GM12878 (cell line): ENCODE results near the gene PPFIA3. TPM values are rescaled to one million over a fixed set of nuclear protein-coding genes. Genes with fewer than 3 reads are reported as not detected.

Experiments used
- ATF7 ChIP-seq: fragments of 450-650 bp; IDR thresholded peaks from 2 replicates; pipeline ENCODE4 v1.6.1; 2016; ENCODE audit warnings: low read depth, mild to moderate bottlenecking
- CEBPB ChIP-seq, 2 experiments: fragments of 150-350 bp in 1 of 2; IDR thresholded peaks; 2 replicates each; pipeline ENCODE4 v1.6.1; 2012 to 2014; ENCODE audit warnings: low read depth in 2 of 2, low read length in 2 of 2, borderline replicate concordance in 1 of 2, inconsistent platforms in 1 of 2
- CHD1 ChIP-seq: IDR thresholded peaks from 2 replicates; pipeline ENCODE4 v1.6.1; 2012; ENCODE audit warnings: low read depth, low read length, improper control_type of control experiment
- CHD4 ChIP-seq: fragments of 200-600 bp; sonication (generic); IDR thresholded peaks from 2 replicates; pipeline ENCODE4 v1.6.1; 2016; ENCODE audit warnings: mild to moderate bottlenecking
- CREM ChIP-seq: IDR thresholded peaks from 2 replicates; pipeline ENCODE4 v1.6.1; 2014; ENCODE audit warnings: antibody characterized with exemption, low read depth
- ESRRA ChIP-seq: IDR thresholded peaks from 2 replicates; pipeline ENCODE4 v1.6.1; 2012; ENCODE audit warnings: mild to moderate bottlenecking, low read length, improper control_type of control experiment
- ETV6 ChIP-seq, 2 experiments: fragments of 450-650 bp in 1 of 2; IDR thresholded peaks in 1 of 2; conservative IDR thresholded peaks in 1 of 2; 2 replicates each; pipeline ENCODE4 v1.6.1; 2014; ENCODE audit warnings: antibody characterized with exemption in 1 of 2, borderline replicate concordance in 1 of 2, low read depth in 1 of 2, mild to moderate bottlenecking in 1 of 2, moderate library complexity in 1 of 2
- HCFC1 ChIP-seq: fragments of 150-350 bp; IDR thresholded peaks from 2 replicates; pipeline ENCODE4 v1.6.1; 2014; ENCODE audit warnings: low read length
- HDGF ChIP-seq: fragments of 450-650 bp; IDR thresholded peaks from 2 replicates; pipeline ENCODE4 v1.6.1; 2016; ENCODE audit warnings: antibody characterized with exemption
- IKZF1 ChIP-seq: fragments of 450-650 bp; conservative IDR thresholded peaks from 2 replicates; pipeline ENCODE4 v1.6.1; 2017; ENCODE audit warnings: antibody characterized with exemption, mild to moderate bottlenecking
- IRF3 ChIP-seq: fragments of 450-650 bp; IDR thresholded peaks from 2 replicates; pipeline ENCODE4 v1.6.1; 2014; ENCODE audit warnings: mild to moderate bottlenecking
- IRF5 ChIP-seq: fragments of 450-650 bp; IDR thresholded peaks from 2 replicates; pipeline ENCODE4 v1.6.1; 2017; ENCODE audit warnings: borderline replicate concordance
- POLR2AphosphoS2 ChIP-seq: IDR thresholded peaks from 2 replicates; pipeline ENCODE4 v1.6.1; 2011; ENCODE audit warnings: low read depth, mild to moderate bottlenecking, low read length, improper control_type of control experiment, moderate library complexity
- POLR2AphosphoS5 ChIP-seq: IDR thresholded peaks from 2 replicates; pipeline ENCODE4 v1.6.1; 2011; ENCODE audit warnings: mild to moderate bottlenecking, low read length, inconsistent platforms
- SP1 ChIP-seq: IDR thresholded peaks from one replicate; pipeline ENCODE4 v1.6.1; 2011; ENCODE audit warnings: low read depth, low read length
- WRNIP1 ChIP-seq: IDR thresholded peaks from 2 replicates; pipeline ENCODE4 v1.6.1; 2011; ENCODE audit warnings: low read depth, low read length, improper control_type of control experiment, borderline replicate concordance
- ZNF24 ChIP-seq: fragments of 450-650 bp; IDR thresholded peaks from 2 replicates; pipeline ENCODE4 v1.6.1; 2017; ENCODE audit warnings: antibody characterized with exemption, mild to moderate bottlenecking
- polyA plus RNA-seq, 11 experiments: library from polyadenylated mRNA; depleted of rRNA in 4 of 11; unstranded in 6 of 11; stranded (reverse) in 5 of 11; fragments of >200 nt; fragmentation: Nextera tagmentation in 4 of 11; fragmentation: Illumina TruSeq in 1 of 11; extraction: Ambion mirVana in 4 of 11; extraction: Trizol in 1 of 11; gene quantifications; 1 replicate in 1 of 11; 2 replicates in 10 of 11; pipeline versions ENCODE4 v1.2.1 to v1.2.3, GENCODE V29; 2011 to 2016; ENCODE audit warnings: inconsistent platforms in 2 of 11, missing spikeins in 2 of 11, low read depth in 1 of 11
- total RNA-seq, 4 experiments: library from RNA; depleted of rRNA in 3 of 4; stranded (reverse); fragments of >200 nt in 3 of 4; fragmentation: Illumina TruSeq in 1 of 4; extraction: Trizol in 1 of 4; gene quantifications; 2 replicates each; pipeline versions ENCODE4 v1.2.1 to v1.2.3, GENCODE V29; 2013 to 2021
- TF ChIP-seq, protein P1 (sequence below): fragments of 450-650 bp; formaldehyde crosslinking; IDR thresholded peaks from 2 replicates; pipeline ENCODE4 v1.4.0; 2020; ENCODE audit warnings: mild to moderate bottlenecking, moderate library complexity

Gene PPFIA3
- total and polyA plus RNA-seq, 10 of the 15 experiments (the other 5 are each of a cell fraction or from before 2014, with no cell fraction given), result 0.11 to 1.7 (median 0.73) TPM; not detected in 3

DNA sequence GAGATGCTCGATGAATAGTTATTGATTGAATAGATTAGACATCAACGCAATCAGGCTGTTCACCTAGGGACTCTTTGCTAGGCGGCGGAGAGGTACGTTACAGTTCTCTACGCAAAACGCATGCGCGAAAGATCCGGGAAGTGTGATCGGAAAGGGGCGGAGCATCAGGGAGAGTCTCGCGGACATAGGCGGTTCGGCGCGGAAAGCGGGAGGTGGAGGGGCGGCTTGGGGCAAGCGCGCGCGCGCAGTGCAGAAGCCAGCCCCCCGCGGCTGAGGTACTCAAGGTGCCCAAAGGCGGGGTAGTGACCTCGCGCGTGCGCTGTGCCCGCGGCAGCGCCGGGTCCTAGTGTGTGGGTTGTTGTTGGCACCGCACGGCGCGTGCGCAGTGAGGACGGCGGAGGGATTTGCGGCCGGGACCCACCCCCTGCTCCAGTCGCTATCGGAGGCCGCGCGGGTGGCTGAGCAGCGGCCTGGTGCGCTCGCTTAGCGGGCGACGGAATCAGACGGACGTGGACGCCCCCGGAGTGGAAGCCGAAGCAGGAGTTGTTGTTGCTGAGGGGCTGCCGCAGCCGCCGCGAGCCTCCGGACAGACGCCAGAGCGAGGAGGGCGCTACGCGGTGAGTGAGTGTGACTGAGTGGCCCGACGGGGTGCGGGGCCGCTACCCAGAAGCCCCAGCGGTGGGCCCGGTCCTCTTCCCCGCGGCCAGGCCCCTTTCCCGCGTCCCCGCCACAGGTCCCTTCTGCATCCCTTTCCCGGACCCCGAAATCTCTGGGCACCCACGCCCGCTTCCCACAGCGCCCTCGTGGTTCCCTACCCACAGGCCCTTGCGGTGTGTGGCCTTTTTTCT lies 34.1 kb upstream of the PPFIA3 start, which contains the start of gene SNRNP70 (continued):
- TF ChIP-seq CHD4, result no peak
- TF ChIP-seq ETV6 (conservative IDR thresholded peaks at IDR 0.05 in 1 of 2, IDR thresholded peaks at IDR 0.05 in 1 of 2; ENCODE audit: borderline replicate concordance in 1 of 2, low read depth in 1 of 2), result 0 out of 4 replicates have a peak, but pooled peaks of 1 of the 2 experiments have one; percentile 38
- TF ChIP-seq SP1, result peak; percentile 76
- no peak for TF ChIP-seq CEBPB (IDR thresholded peaks at IDR 0.05; ENCODE audit: borderline replicate concordance in 1 of 2, low read depth in 2 of 2, low read length in 2 of 2)
- peak; percentile 99 for TF ChIP-seq IKZF1
- TF ChIP-seq ESRRA, result peak; percentile 79; the same call in 1 of the 2 replicates
- TF ChIP-seq WRNIP1, result 0 out of 2 replicates have a peak, but pooled peaks have one; percentile 46
- peak; percentile 79 for TF ChIP-seq POLR2AphosphoS2
- TF ChIP-seq ATF7, result no peak
- no peak for TF ChIP-seq IRF5
- no peak for TF ChIP-seq CHD1
- TF ChIP-seq ZNF24, result no peak
- TF ChIP-seq HCFC1, result peak; percentile 53
- peak; percentile 62; the same call in 1 of the 2 replicates for TF ChIP-seq HDGF
- peak; percentile 46 for TF ChIP-seq CREM
- TF ChIP-seq, protein P1, sequence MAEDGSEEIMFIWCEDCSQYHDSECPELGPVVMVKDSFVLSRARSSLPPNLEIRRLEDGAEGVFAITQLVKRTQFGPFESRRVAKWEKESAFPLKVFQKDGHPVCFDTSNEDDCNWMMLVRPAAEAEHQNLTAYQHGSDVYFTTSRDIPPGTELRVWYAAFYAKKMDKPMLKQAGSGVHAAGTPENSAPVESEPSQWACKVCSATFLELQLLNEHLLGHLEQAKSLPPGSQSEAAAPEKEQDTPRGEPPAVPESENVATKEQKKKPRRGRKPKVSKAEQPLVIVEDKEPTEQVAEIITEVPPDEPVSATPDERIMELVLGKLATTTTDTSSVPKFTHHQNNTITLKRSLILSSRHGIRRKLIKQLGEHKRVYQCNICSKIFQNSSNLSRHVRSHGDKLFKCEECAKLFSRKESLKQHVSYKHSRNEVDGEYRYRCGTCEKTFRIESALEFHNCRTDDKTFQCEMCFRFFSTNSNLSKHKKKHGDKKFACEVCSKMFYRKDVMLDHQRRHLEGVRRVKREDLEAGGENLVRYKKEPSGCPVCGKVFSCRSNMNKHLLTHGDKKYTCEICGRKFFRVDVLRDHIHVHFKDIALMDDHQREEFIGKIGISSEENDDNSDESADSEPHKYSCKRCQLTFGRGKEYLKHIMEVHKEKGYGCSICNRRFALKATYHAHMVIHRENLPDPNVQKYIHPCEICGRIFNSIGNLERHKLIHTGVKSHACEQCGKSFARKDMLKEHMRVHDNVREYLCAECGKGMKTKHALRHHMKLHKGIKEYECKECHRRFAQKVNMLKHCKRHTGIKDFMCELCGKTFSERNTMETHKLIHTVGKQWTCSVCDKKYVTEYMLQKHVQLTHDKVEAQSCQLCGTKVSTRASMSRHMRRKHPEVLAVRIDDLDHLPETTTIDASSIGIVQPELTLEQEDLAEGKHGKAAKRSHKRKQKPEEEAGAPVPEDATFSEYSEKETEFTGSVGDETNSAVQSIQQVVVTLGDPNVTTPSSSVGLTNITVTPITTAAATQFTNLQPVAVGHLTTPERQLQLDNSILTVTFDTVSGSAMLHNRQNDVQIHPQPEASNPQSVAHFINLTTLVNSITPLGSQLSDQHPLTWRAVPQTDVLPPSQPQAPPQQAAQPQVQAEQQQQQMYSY, result no peak
- no peak for TF ChIP-seq IRF3
- TF ChIP-seq POLR2AphosphoS5, result peak; percentile 96
